Esophagus (tissue), 2 donors: ENCODE data around the gene LIPA. TPM values are rescaled to one million over a fixed set of nuclear protein-coding genes. Genes with fewer than 3 reads are reported as not detected.
"Not testable (repeated sequence)": the region's sequence is repeated elsewhere in the genome, so short reads cannot be mapped to it uniquely, and the experiment has no call there.

Experiments
- H3K27ac ChIP-seq, 2 donors: one replicate each; pipeline ENCODE4 v1.5.1; 2013; ENCODE audit warnings: low read depth in 2 of 2, mild to moderate bottlenecking in 2 of 2, inconsistent platforms in 1 of 2, low read length in 1 of 2, moderate library complexity in 1 of 2
- H3K27me3 ChIP-seq, 2 donors: one replicate each; pipeline ENCODE4 v1.6.1; 2013; ENCODE audit warnings: low read length in 2 of 2, control low read depth in 1 of 2, mild to moderate bottlenecking in 1 of 2; ENCODE audit not compliant: insufficient read depth in 2 of 2, control insufficient read depth in 1 of 2
- H3K36me3 ChIP-seq, 2 donors: one replicate each; pipeline ENCODE4 v1.6.1; 2013; ENCODE audit warnings: low read length in 1 of 2; ENCODE audit not compliant: control insufficient read depth in 2 of 2, insufficient read depth in 2 of 2
- H3K4me1 ChIP-seq, 2 donors: one replicate each; pipeline ENCODE4 v1.6.1; 2013; ENCODE audit warnings: low read length in 1 of 2; ENCODE audit not compliant: control insufficient read depth in 2 of 2, insufficient read depth in 2 of 2
- H3K4me3 ChIP-seq, 2 donors: one replicate each; pipeline ENCODE4 v1.5.1; 2013; ENCODE audit warnings: low read length in 2 of 2, mild to moderate bottlenecking in 2 of 2, low read depth in 1 of 2, moderate library complexity in 1 of 2
- H3K9me3 ChIP-seq, 2 donors: one replicate each; pipeline ENCODE4 v1.6.1; 2013; ENCODE audit warnings: mild to moderate bottlenecking in 2 of 2, low read depth in 1 of 2, low read length in 1 of 2, moderate library complexity in 1 of 2; ENCODE audit not compliant: control insufficient read depth in 2 of 2, insufficient read depth in 1 of 2
- WGBS, 2 donors: extraction: QIAGEN DNeasy Blood & Tissue Kit; methylation state at CpG; one replicate each; pipeline ENCODE4 v1.1.7; 2013; 5-methylcytosine and 5-hydroxymethylcytosine counted together
- polyA plus RNA-seq, 2 donors: library from polyadenylated mRNA; stranded (reverse); fragments of 200-250 nt; gene quantifications; one replicate each; pipeline ENCODE4 v1.2.3, GENCODE V29; 2013
- donor health status: healthy with polysubstance abuse.
- donor health status: Bipolar disorder and iron deficiency.

The LIPA gene
- 10 to 100 TPM in 1 of 2 donors, 1 to 10 TPM in 1; 7.8 to 17.3 TPM for polyA plus RNA-seq

DNA sequence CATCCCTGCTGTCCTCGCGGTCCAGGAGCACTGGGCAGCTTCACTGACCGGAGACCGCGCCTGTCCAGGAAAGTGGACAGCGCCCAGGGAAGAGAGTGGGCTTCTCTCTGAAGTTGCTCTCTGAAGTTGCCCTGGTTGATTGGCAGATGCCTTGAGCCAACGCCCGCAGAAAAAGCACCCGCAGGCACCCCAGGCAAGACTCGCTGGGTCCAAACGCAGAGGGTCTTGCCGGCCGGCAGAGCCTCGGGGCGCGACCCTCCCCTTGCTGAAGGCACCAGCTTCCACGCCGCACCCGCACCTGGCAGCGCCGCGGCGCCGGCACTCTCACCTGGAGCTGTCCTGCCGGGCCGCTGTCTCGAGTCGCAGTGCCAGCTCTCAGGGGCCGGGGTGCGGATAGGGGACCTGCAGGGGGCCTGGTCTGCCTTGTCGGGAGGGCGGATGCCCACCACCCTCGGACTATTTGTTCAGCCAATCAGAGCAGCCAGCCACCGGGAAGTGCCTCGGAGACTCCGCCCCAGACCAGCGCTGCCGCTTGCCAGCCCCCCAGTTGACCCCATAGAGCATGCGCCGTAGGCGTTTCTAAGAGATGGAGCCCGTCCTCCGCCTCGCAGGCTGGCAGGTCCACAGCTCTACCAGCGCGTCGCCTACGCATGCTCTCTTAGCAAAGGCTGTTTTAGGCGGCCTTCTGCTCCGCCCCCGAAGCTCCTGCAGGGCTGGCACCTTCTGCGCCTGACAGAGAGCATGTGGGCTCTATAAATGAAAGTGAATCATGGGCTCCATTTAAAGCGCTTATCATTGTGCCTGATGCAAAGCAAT is at the start of gene LIPA:
Gene LIPA (minus strand): TSS at position 367 of the 816 bp plus-strand sequence. CDS start 4,127 bp downstream, outside the sequence.
- Histone ChIP-seq H3K27ac (peak within 1 kb of the TSS; percentile 75 to 76), H3K36me3 (no peaks in the 10 kb centered on the region), H3K27me3 (no peaks in the 10 kb centered on the region), H3K4me3 (peak within 1 kb of the TSS; percentile 70 to 73), H3K9me3 (no peaks in the 10 kb centered on the region), H3K4me1 (no peaks in the 10 kb centered on the region)
- WGBS, 2 donors: 1% methylated on average over 53 of the region's 53 CpGs

DNA sequence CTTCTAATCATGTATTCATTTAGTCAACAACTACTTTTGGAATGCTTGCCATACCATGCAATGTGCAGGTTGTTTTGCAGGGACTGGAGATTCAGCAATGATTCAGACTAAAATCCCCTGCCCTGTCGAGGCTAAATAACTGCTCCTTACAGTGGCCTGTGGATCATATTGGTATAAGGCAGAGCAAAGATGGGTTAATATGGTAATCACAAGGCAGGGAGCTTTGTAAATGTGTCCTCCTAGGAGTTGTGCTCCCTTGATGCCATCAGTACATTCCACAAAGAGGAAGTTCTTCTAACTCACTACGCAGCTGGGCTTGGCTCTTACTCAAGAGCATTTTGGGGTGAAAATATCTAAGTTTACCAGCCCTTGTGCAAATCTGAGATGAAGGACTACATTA is 49.7 kb upstream of the LIPA start:
- 1 to 6% methylated on average over 2 of the region's 2 CpGs for WGBS, 2 donors
- Histone ChIP-seq H3K4me3 (peak overlapping the region in 1 of 2 donors; percentile 65), H3K27me3 (no peaks in the 10 kb centered on the region), H3K27ac (peak overlapping the region; percentile 85 to 86), H3K36me3 (peaks cover under 1% of the 10 kb centered on the region in 2 donors), H3K4me1 (peaks cover 2 to 3% of the 10 kb centered on the region in 2 donors), H3K9me3 (no peaks in the 10 kb centered on the region)

DNA sequence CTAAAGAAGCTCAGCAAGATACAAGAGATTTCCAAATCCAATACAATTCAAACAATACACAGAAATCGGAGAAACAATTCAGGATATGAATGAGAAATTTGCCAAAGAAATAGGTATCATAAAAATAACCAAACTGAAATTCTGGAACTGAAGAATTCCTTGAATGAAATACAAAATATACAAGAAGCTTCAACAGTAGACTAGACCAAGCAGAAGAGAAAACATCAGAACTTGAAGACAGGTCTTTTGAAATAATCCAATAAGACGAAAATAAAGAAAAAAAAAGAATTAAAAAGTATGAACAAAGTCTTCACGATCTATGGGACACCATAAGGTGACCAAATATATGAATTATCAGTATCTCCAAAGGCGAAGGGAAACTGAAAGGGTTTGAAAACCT is 47.5 kb upstream of the LIPA start:
- Histone ChIP-seq H3K27me3 (no peaks in the 10 kb centered on the region), H3K4me1 (peaks cover 2 to 3% of the 10 kb centered on the region in 2 donors), H3K4me3 (no peak overlapping the region), H3K9me3 (no peaks in the 10 kb centered on the region), H3K27ac (no peak overlapping the region), H3K36me3 (no peaks in the 10 kb centered on the region)
- 82 to 93% methylated on average over 4 of the region's 4 CpGs for WGBS, 2 donors

DNA sequence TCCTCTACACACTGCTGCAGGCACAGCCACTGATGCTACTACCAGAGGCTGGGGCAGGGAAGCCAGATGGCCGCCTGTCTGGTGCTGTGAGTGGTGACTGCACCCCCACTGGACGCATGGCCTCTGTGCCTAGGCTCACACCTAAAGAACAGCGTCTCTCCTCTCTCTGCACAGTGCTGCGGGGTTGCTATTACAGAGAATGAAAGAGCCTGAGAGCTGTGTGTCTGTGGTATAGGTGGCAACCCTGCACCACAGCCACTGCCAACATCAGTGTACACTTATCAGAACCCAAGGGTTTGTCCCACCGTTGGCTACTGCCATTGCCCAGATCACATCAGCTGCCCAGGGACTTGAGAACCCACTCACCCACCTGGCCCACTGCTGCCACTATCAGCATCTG is 46.2 kb upstream of the LIPA start:
- Histone ChIP-seq H3K4me3 (no peak overlapping the region), H3K27me3 (no peaks in the 10 kb centered on the region), H3K4me1 (peaks cover 0 to 3% of the 10 kb centered on the region in 2 donors), H3K36me3 (no peaks in the 10 kb centered on the region), H3K27ac (no peak overlapping the region), H3K9me3 (no peaks in the 10 kb centered on the region)
- 93 to 99% methylated on average over 5 of the region's 5 CpGs for WGBS, 2 donors

DNA sequence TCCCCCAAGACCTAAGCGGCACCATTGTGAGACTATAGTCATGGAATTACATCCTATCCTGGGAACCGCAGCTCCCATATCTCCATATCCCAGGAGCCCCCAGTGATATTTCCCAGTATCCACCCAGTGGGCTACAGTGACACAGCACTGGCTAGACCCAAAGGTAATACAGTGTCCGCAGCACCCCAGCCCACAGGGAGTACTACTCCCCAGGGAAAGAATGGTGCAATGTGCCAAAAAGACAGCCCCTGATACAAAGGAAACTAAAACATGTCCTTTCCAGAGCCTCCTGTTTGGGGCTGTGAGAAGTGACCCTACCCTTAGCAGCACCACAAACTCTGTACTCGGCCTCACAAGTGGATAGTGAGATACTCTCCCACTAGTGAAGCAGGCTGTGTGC is 45.8 kb upstream of the LIPA start:
- Histone ChIP-seq H3K27me3 (no peaks in the 10 kb centered on the region), H3K27ac (no peak overlapping the region), H3K4me3 (no peak overlapping the region), H3K4me1 (peaks cover 0 to 3% of the 10 kb centered on the region in 2 donors), H3K36me3 (no peaks in the 10 kb centered on the region), H3K9me3 (no peaks in the 10 kb centered on the region)
- WGBS, 2 donors: 95 to 98% methylated on average over 4 of the region's 4 CpGs

DNA sequence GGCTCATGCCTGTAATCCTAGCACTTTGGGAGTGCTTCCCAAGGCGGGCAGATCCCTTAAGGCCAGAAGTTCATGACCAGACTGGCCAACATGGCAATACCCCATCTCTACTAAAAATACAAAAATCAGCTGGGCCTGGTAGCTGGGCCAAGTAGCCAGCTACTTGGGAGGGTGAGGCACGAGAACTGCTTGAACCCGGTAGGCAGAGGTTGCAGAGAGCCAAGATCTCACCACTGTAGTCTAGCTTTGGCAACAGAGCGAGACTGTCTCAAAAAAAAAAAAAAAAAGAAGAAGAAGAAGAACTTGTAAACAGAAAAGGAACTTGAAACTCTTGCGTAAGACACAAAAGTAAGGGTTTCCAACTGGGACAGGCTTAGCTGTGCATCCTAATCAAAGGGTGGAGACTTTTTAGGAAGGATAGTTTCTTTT is 44.7 kb upstream of the LIPA start:
- 23 to 57% methylated on average over 5 of the region's 5 CpGs for WGBS, 2 donors
- H3K4me1 ChIP-seq: peaks cover 0 to 3% of the 10 kb centered on the region in 2 donors
- no peaks in the 10 kb centered on the region for H3K9me3 ChIP-seq
- H3K27ac ChIP-seq: peak overlapping the region; percentile 80 to 81
- no peaks in the 10 kb centered on the region for H3K36me3 ChIP-seq
- H3K4me3 ChIP-seq: no peak overlapping the region
- H3K27me3 ChIP-seq: no peaks in the 10 kb centered on the region

DNA sequence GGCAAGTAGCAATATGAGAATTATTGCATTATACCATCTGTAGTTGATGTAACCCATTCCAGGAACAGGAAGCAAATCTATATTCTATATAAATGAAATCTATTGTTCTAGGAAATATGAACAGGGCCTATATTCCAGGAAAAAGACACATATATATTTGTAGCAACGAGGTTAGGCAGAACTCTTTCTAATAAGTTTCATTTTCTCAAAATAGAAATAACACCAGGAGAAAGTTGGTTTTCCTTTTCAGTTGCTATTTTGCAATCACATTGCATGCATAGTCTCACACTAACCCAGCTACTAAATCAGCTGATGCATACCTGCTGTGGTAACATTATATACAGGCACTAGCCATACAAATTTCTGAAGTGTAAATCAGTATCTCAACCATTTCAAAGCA is 44.0 kb upstream of the LIPA start:
- 27 to 31% methylated on average over 1 of the region's 1 CpG for WGBS, 2 donors
- no peaks in the 10 kb centered on the region for H3K9me3 ChIP-seq
- H3K4me1 ChIP-seq: peaks cover 0 to 3% of the 10 kb centered on the region in 2 donors
- H3K27me3 ChIP-seq: no peaks in the 10 kb centered on the region
- H3K27ac ChIP-seq: peak overlapping the region in 1 of 2 donors; percentile 52
- H3K4me3 ChIP-seq: no peak overlapping the region
- H3K36me3 ChIP-seq: no peaks in the 10 kb centered on the region

DNA sequence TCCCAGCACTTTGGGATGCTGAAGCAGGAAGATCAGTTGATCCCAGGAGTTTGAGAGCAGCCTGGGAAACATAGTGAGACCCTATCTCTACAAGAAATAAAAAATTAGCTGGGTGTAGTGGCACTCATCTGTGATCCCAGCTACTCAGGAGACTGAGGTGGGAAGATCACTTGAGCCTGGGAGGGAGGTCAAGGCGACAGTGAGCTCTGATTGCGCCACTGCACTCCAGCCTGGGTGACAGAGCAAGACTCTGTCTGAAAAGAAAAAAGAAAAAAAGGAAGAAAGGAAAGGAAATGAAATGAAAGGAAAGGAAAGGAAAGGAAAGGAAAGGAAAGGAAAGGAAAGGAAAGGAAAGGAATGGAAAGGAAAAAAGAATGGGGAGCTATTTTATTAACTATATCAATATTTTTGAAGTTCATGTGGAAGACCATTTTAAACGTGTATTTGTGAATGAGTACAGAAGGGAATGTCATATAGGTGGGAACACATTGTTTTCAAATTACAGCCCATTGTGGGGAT is 43.2 kb upstream of the LIPA start:
- WGBS, 2 donors: 90% methylated on average over 3 of the region's 3 CpGs
- Histone ChIP-seq H3K27me3 (no peaks in the 10 kb centered on the region), H3K9me3 (no peaks in the 10 kb centered on the region), H3K36me3 (no peaks in the 10 kb centered on the region), H3K27ac (no peak overlapping the region), H3K4me3 (no peak overlapping the region), H3K4me1 (peaks cover 0 to 3% of the 10 kb centered on the region in 2 donors)

DNA sequence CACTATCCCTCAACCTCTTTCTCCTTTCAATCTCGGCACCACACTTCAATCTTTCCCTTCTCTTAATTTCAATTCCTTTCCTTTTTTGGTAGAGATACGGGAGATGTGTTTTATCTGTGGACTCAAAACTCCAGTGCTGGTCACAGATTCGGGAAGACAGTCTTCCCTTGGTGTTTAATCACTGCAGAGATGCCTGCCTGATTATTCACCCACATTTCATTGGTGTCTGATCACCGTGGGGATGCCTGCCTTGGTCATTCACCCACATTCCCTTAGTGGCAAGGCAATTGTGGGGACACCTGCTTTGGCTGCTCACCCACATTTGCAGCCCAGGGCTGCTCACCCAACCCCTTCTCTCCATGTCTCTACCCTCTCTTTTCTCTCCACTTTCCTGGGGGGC is 33.7 kb upstream of the LIPA start:
- peak overlapping the region in 1 of 2 donors; percentile 4 for H3K27ac ChIP-seq
- H3K27me3 ChIP-seq, H3K36me3 ChIP-seq, H3K4me3 ChIP-seq, H3K9me3 ChIP-seq, H3K4me1 ChIP-seq: not testable (repeated sequence)
- 73 to 74% methylated on average over 4 of the region's 4 CpGs for WGBS, 2 donors

DNA sequence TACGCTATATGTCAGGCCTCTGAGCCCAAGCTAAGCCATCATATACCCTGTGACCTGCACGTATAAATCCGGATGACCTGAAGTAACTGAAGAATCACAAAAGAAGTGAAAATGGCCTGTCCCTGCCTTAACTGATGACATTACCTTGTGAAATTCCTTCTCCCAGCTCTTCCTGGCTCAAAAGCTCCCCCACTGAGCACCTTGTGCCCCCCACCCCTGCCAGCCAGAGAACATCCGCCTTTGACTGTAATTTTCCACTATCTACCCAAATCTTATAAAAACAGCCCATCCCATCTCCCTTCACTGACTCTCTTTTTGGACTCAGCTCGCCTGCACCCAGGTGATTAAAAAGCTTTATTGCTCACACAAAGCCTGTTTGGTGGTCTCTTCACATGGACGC is 33.1 kb upstream of the LIPA start:
- 86 to 89% methylated on average over 6 of the region's 6 CpGs for WGBS, 2 donors
- not testable (repeated sequence) for H3K36me3 ChIP-seq, H3K4me3 ChIP-seq, H3K4me1 ChIP-seq, H3K9me3 ChIP-seq, H3K27me3 ChIP-seq
- peak overlapping the region; percentile 8 to 65 for H3K27ac ChIP-seq
